Body of pancreas (tissue), 4 donors: ENCODE data around the gene BHLHE40. TPM values are rescaled to one million over a fixed set of nuclear protein-coding genes. Genes with fewer than 3 reads are reported as not detected.

Source experiments
- ATAC-seq: fragments of 150-250 bp; one replicate; pipeline ENCODE4 v1.9.1; 2016
- DNase-seq, 4 donors: peaks; one replicate each; pipeline ENCODE4 v3.0.0-alpha.2; 2019
- H3K27ac ChIP-seq, 4 donors: fragments of 200-600 bp; sonication (generic); 1 replicate in 3 of 4; 2 replicates in 1 of 4; pipeline versions ENCODE4 v1.5.1 to v1.6.1; 2016 to 2019; ENCODE audit warnings: mild to moderate bottlenecking in 1 of 4, mixed read lengths in 1 of 4, moderate library complexity in 1 of 4
- H3K27me3 ChIP-seq, 2 donors: fragments of 200-600 bp; sonication (generic); one replicate each; pipeline ENCODE4 v1.6.0; 2016; ENCODE audit warnings: mild to moderate bottlenecking in 1 of 2
- H3K36me3 ChIP-seq, 2 donors: fragments of 200-600 bp; sonication (generic); replicated peaks in 1 of 2; 2 replicates each; pipeline ENCODE4 v1.5.1; 2016; ENCODE audit warnings: low read depth in 2 of 2; ENCODE audit not compliant: insufficient read depth in 1 of 2
- H3K4me1 ChIP-seq: fragments of 200-600 bp; sonication (generic); one replicate; pipeline ENCODE4 v1.6.0; 2016
- H3K4me3 ChIP-seq, 2 donors: fragments of 200-600 bp; sonication (generic); 1 replicate in 1 of 2; 2 replicates in 1 of 2; pipeline ENCODE4 v1.5.1; 2016 to 2019
- H3K9me3 ChIP-seq, 3 donors: fragments of 200-600 bp; sonication (generic); 1 replicate in 2 of 3; 2 replicates in 1 of 3; pipeline ENCODE4 v1.5.1; 2016
- CTCF ChIP-seq, 7 experiments: fragments of 450-650 bp in 4 of 7; fragments of 200-600 bp in 3 of 7; sonication (generic) in 3 of 7; IDR thresholded peaks; one replicate each; pipeline ENCODE4 v1.5.1; 2016 to 2019; ENCODE audit warnings: antibody characterized with exemption in 7 of 7
- POLR2A ChIP-seq, 3 donors: fragments of 450-650 bp; IDR thresholded peaks; one replicate each; pipeline ENCODE4 v1.6.1; 2016; ENCODE audit warnings: antibody characterized with exemption in 3 of 3, mild to moderate bottlenecking in 2 of 3
- WGBS, 2 donors: methylation state at CpG; one replicate each; pipeline ENCODE4 v1.1.5; 2017; 5-methylcytosine and 5-hydroxymethylcytosine counted together
- intact Hi-C: fragments of 100-400 bp; cut with DNase I; formaldehyde crosslinking; loops from one replicate; pipeline ENCODE4 v1.15.1; 2023
- total RNA-seq, 2 donors: library from RNA; depleted of rRNA; stranded (reverse); fragments of >200 nt; gene quantifications; one replicate each; pipeline ENCODE4 v1.1.0, GENCODE V29; 2016

The BHLHE40 gene
- total RNA-seq, 2 donors from 2014 or later: 28.5 to 30.3 TPM

- no peak overlapping the region for H3K4me3 ChIP-seq
- peaks cover 4% of the 10 kb centered on the region for H3K4me1 ChIP-seq
- WGBS, 2 donors: 88 to 96% methylated on average over 7 of the region's 7 CpGs
- intact Hi-C loops: no loop called here
- ATAC-seq (no peak), DNase-seq (no peak)
- H3K9me3 ChIP-seq: no peaks in the 10 kb centered on the region
- no peak overlapping the region for H3K27ac ChIP-seq
- no peaks in the 10 kb centered on the region for H3K27me3 ChIP-seq
- no peaks in the 10 kb centered on the region for H3K36me3 ChIP-seq
- TF ChIP-seq CTCF (IDR thresholded peaks at IDR 0.05) (no peak), POLR2A (IDR thresholded peaks at IDR 0.05) (no peak)
Observed at GRCh38 chr3:4997946-4998345, 18.7 kb downstream of the BHLHE40 start.

- DNase-seq: no peak
- WGBS, 2 donors: 58 to 75% methylated on average over 6 of the region's 6 CpGs
- H3K9me3 ChIP-seq: no peaks in the 10 kb centered on the region
- peaks cover 2% of the 10 kb centered on the region for H3K4me1 ChIP-seq
- ATAC-seq: no peak
- no peak overlapping the region for H3K4me3 ChIP-seq
- H3K36me3 ChIP-seq: no peaks in the 10 kb centered on the region
- TF ChIP-seq POLR2A (IDR thresholded peaks at IDR 0.05): no peak
- no peak for TF ChIP-seq CTCF (IDR thresholded peaks at IDR 0.05)
- H3K27me3 ChIP-seq: no peaks in the 10 kb centered on the region
- intact Hi-C loops: no loop called here
- H3K27ac ChIP-seq: no peak overlapping the region
Observed at GRCh38 chr3:4999531-5000184, 20.4 kb downstream of the BHLHE40 start.

GRCh38 chr3:5001135-5001534, 21.9 kb downstream of the BHLHE40 start:
- intact Hi-C loops: no loop called here
- WGBS, 2 donors: 91 to 97% methylated on average over 3 to 4 of the region's 4 CpGs
- Histone ChIP-seq H3K9me3 (no peaks in the 10 kb centered on the region), H3K27me3 (no peaks in the 10 kb centered on the region), H3K27ac (no peak overlapping the region), H3K4me3 (no peak overlapping the region), H3K36me3 (no peaks in the 10 kb centered on the region), H3K4me1 (no peaks in the 10 kb centered on the region)
- no peak for TF ChIP-seq CTCF (IDR thresholded peaks at IDR 0.05)
- no peak for TF ChIP-seq POLR2A (IDR thresholded peaks at IDR 0.05)
- DNase-seq: no peak
- no peak for ATAC-seq

GRCh38 chr3:5001805-5002173, 22.6 kb downstream of the BHLHE40 start:
- no peak for ATAC-seq
- no peaks in the 10 kb centered on the region for H3K27me3 ChIP-seq
- TF ChIP-seq POLR2A (IDR thresholded peaks at IDR 0.05) (no peak), CTCF (IDR thresholded peaks at IDR 0.05) (no peak)
- H3K36me3 ChIP-seq: no peaks in the 10 kb centered on the region
- no peak overlapping the region for H3K4me3 ChIP-seq
- no peak overlapping the region for H3K27ac ChIP-seq
- WGBS, 2 donors: 76 to 94% methylated on average over 1 of the region's 1 CpG
- H3K4me1 ChIP-seq: no peaks in the 10 kb centered on the region
- no peak for DNase-seq
- no peaks in the 10 kb centered on the region for H3K9me3 ChIP-seq
- intact Hi-C loops: no loop called here

GRCh38 chr3:5002174-5002870, 23.1 kb downstream of the BHLHE40 start:
- Histone ChIP-seq H3K4me3 (no peak overlapping the region), H3K27ac (no peak overlapping the region), H3K27me3 (no peaks in the 10 kb centered on the region), H3K9me3 (no peaks in the 10 kb centered on the region), H3K4me1 (no peaks in the 10 kb centered on the region), H3K36me3 (no peaks in the 10 kb centered on the region)
- DNase-seq (no peak), ATAC-seq (no peak)
- intact Hi-C loops: no loop called here
- TF ChIP-seq CTCF (IDR thresholded peaks at IDR 0.05) (no peak), POLR2A (IDR thresholded peaks at IDR 0.05) (no peak)
- WGBS, 2 donors: 65 to 82% methylated on average over 16 of the region's 16 CpGs
